ENCODE measurements around the gene ACP7. TPM values are rescaled to one million over a fixed set of nuclear protein-coding genes. Genes with fewer than 3 reads are reported as not detected.

Gene ACP7, protein sequence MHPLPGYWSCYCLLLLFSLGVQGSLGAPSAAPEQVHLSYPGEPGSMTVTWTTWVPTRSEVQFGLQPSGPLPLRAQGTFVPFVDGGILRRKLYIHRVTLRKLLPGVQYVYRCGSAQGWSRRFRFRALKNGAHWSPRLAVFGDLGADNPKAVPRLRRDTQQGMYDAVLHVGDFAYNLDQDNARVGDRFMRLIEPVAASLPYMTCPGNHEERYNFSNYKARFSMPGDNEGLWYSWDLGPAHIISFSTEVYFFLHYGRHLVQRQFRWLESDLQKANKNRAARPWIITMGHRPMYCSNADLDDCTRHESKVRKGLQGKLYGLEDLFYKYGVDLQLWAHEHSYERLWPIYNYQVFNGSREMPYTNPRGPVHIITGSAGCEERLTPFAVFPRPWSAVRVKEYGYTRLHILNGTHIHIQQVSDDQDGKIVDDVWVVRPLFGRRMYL
- total RNA-seq (under 1 TPM in 1 of 6 donors, not detected in 5; 0.09 TPM), polyA plus RNA-seq (under 1 TPM; 0.11 to 0.42 TPM)

DNA sequence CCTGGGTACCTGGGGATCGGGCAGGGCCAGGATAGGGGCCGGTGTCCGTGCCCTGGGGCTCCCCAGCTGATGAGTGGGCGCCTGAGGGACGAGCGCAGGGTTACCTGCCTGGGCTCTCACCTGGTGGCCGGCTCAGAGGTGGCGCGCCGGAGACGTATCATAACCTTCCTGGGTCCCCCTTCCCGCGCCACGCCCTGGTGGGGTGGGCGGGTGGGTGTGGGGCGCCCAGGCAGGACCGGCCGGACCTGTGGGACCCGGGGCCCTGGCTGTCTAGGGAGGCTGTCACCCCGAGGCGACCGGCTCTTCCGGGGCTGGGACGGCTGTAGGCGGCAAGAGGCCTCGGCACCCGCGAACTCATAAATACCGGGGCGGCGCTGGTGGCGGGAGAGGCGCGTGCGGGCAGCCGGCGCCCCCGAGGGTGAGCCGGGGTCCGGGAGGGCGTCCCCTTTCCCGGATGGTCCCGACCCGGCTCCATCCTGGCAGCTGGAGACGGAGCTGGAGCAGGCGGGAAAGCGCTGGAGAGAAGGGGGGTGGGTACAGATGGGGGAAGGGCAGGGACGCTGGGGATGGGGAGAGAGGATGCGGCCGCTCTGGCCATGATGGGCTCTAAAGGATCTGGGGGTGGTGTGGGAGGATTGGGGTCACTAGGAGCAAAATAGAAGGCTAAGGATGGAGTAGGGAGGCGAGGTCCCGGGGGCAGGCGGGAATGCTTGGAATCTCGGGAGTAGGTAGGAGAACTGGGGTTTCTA is at the start of gene ACP7:
Gene ACP7, plus strand, starts transcription at position 386 of the 749 bp plus-strand sequence. CDS start 902 bp downstream, outside the sequence.
- WGBS, 2 donors = 5 to 6% methylated on average over 27 to 54 of the region's 54 CpGs
- Histone ChIP-seq H3K4me1 (no peaks in the 10 kb centered on the region), H3K27ac (no peak within 1 kb of the TSS), H3K36me3 (no peaks in the 10 kb centered on the region), H3K4me3 (peak within 1 kb of the TSS in 3 of 4 donors; percentile 20 to 39 (median 27)), H3K27me3 (peaks cover 0 to 13% (median 0%) of the 10 kb centered on the region in 4 donors), H3K9me3 (no peaks in the 10 kb centered on the region)
- TF ChIP-seq, protein P1, sequence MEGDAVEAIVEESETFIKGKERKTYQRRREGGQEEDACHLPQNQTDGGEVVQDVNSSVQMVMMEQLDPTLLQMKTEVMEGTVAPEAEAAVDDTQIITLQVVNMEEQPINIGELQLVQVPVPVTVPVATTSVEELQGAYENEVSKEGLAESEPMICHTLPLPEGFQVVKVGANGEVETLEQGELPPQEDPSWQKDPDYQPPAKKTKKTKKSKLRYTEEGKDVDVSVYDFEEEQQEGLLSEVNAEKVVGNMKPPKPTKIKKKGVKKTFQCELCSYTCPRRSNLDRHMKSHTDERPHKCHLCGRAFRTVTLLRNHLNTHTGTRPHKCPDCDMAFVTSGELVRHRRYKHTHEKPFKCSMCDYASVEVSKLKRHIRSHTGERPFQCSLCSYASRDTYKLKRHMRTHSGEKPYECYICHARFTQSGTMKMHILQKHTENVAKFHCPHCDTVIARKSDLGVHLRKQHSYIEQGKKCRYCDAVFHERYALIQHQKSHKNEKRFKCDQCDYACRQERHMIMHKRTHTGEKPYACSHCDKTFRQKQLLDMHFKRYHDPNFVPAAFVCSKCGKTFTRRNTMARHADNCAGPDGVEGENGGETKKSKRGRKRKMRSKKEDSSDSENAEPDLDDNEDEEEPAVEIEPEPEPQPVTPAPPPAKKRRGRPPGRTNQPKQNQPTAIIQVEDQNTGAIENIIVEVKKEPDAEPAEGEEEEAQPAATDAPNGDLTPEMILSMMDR (IDR thresholded peaks at IDR 0.05) = no peak
- peak in 4 of 6 donors; percentile 6 to 68 (median 52) for DNase-seq
- peak; percentile 63 to 86 (median 80) for ATAC-seq
- intact Hi-C loops (cut with DNase I) = no loop called here
- no peak for FAIRE-seq

DNA sequence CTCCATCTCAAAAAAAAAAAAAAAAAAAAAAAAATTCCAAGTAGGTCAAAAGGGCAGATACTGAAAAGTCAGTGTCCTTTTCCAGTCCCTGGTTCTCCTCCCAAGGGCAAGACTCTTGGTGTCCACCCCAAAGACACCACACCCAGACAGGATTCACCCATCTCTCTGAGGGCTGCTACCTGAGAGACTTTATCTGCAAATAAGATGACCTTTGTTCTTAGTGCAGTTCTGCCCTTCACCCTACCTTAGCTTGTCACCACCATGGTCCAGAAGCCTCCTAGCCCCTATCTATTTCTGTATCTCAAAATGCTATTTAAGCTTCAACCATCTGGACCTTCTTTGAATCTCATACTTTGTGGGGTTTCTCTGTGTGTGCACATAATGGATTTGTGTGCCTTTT is 47.6 kb upstream of the ACP7 start:
- Histone ChIP-seq H3K4me3 (no peak overlapping the region), H3K27ac (no peak overlapping the region), H3K4me1 (no peaks in the 10 kb centered on the region), H3K9me3 (no peaks in the 10 kb centered on the region), H3K27me3 (no peaks in the 10 kb centered on the region), H3K36me3 (no peaks in the 10 kb centered on the region)
- ATAC-seq (no peak), DNase-seq (no peak), FAIRE-seq (no peak)
- intact Hi-C loops (cut with DNase I) = no loop called here
- TF ChIP-seq, protein P1 (IDR thresholded peaks at IDR 0.05) = no peak

DNA sequence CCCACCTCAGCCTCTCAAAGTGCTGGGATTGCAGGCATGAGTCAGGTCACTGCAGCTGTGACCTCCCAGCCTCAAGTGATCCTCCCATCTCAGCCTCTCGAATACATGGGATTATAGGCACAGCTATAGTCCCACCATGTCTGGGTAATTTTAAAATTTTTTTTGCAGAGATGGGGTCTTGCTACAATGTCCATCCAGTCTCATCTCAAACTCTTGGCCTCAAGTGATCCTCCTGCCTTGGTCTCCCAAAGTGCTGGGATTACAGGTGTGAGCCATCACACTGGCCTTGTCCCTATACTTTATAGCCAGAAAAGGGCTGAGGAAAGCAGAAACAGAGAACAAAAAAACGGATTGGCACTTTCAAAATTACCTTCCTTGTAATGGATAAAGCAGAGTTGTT is 47.0 kb upstream of the ACP7 start:
- Histone ChIP-seq H3K27ac (no peak overlapping the region), H3K36me3 (no peaks in the 10 kb centered on the region), H3K4me1 (no peaks in the 10 kb centered on the region), H3K27me3 (no peaks in the 10 kb centered on the region), H3K9me3 (no peaks in the 10 kb centered on the region), H3K4me3 (no peak overlapping the region)
- TF ChIP-seq, protein P1 (IDR thresholded peaks at IDR 0.05) = no peak
- intact Hi-C loops (cut with DNase I) = no loop called here
- FAIRE-seq (no peak), ATAC-seq (no peak), DNase-seq (no peak)
- 50 to 61% methylated on average over 2 of the region's 2 CpGs for WGBS, 2 donors

DNA sequence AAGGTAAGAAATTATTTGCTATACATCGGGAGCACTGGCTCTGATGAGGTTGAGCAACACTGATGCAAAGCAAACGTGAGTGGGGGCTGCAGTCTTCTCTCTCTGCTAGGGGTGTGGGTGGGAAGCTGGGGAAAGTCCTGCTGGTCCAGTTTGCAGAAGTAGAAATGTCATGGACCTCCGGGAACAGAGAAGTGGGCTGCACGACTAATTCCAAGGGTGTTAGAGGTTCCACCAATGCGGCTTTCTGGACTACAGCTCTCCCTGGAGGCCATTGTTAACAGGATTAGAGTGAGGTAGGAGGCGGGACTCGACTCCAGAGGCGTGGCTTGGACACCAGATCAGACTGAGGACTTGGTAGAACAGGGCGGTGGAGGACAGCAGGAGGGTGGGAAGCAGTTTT is 46.1 kb upstream of the ACP7 start:
- Histone ChIP-seq H3K9me3 (no peaks in the 10 kb centered on the region), H3K27ac (no peak overlapping the region), H3K4me3 (no peak overlapping the region), H3K27me3 (no peaks in the 10 kb centered on the region), H3K4me1 (no peaks in the 10 kb centered on the region), H3K36me3 (no peaks in the 10 kb centered on the region)
- intact Hi-C loops (cut with DNase I) = no loop called here
- FAIRE-seq (no peak), DNase-seq (peak; percentile 41 to 61 (median 53)), ATAC-seq (peak; percentile 75 to 100 (median 96))
- 4 to 6% methylated on average over 9 of the region's 9 CpGs for WGBS, 2 donors
- TF ChIP-seq, protein P1 (IDR thresholded peaks at IDR 0.05) = no peak
